ENCODE results near the gene TOB1. TPM values are rescaled to one million over a fixed set of nuclear protein-coding genes. Genes with fewer than 3 reads are reported as not detected.

Gene TOB1
- total RNA-seq, 4 donors from 2014 or later: 151 to 255 (median 174) TPM

GRCh38 chr17:50818261-50818660 is 47.9 kb downstream of the TOB1 start:
- WGBS: 56% methylated on average over 4 of the region's 4 CpGs

GRCh38 chr17:50817838-50818237 is 48.3 kb downstream of the TOB1 start:
- WGBS: 39% methylated on average over 7 of the region's 7 CpGs

More at GRCh38 chr17:50818261-50818660, 47.9 kb downstream of the TOB1 start:
- Histone ChIP-seq H3K36me3 (no peaks in the 10 kb centered on the region), H3K4me1 (peaks cover 19% of the 10 kb centered on the region), H3K4me3 (no peak overlapping the region), H3K27ac (peak overlapping the region; percentile 39), H3K9me3 (no peaks in the 10 kb centered on the region), H3K27me3 (no peaks in the 10 kb centered on the region)
- no peak for DNase-seq (ENCODE audit: low spot score in 2 of 2)
- no peak for TF ChIP-seq CTCF (IDR thresholded peaks at IDR 0.05)
- TF ChIP-seq EP300 (IDR thresholded peaks at IDR 0.05): no peak

DNA sequence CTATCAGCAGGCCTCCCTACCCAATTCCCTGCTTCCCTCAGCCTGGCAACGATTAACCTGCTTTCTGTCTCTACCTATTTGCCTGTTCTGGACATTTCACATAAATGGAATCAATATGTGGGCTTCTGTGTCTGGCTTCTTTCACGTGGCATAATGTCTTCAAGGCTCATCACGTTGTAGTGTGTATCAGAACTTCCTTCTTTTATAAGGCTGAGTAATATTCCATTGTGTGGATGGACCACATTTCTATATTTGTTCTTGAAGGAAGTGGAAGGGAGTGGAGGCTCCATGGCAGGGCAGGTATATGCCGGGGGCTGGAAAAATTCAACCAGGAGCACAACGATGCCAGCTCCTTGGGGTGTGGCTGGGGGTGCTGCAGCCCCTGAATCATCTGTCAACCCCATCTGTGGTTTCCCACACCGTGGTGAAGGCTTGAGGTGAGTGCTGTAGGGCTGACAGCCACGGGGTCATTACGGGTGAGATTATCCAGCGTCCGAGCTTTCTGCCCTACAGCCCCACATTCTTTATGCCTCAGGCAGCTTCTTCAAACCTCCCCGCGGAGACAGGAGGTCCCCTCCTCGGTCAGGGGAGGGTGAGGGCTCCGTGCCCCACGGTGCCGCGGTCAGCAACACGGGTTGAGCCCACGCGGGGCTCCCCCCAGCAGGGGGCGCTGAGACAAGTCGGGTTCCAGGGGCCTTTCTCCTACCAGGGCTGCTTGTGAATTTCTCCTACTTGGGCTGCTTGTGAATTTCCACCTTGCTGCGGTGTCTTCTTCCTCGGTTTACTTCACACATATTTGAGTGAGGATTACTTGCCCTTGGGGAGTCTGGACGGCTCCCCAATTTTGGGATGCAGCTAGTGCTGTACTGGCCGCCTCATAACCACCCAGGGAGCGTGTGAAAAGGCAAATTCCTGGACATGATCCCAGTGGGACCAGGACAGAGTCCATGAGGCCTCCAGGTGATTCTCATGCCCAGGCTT is 49.1 kb downstream of the TOB1 start:
- Histone ChIP-seq H3K4me1 (peaks cover 19% of the 10 kb centered on the region), H3K9me3 (no peaks in the 10 kb centered on the region), H3K27me3 (no peaks in the 10 kb centered on the region), H3K27ac (peak overlapping the region; percentile 39), H3K36me3 (no peaks in the 10 kb centered on the region), H3K4me3 (no peak overlapping the region)
- DNase-seq (ENCODE audit: low spot score in 2 of 2): no peak
- WGBS: 29% methylated on average over 26 of the region's 27 CpGs
- TF ChIP-seq EP300 (IDR thresholded peaks at IDR 0.05): no peak
- peak in 1 of 2 donors; percentile 72 for TF ChIP-seq CTCF (IDR thresholded peaks at IDR 0.05)

More at GRCh38 chr17:50817838-50818237, 48.3 kb downstream of the TOB1 start:
- Histone ChIP-seq H3K27ac (peak overlapping the region; percentile 39), H3K4me1 (peaks cover 19% of the 10 kb centered on the region), H3K9me3 (no peaks in the 10 kb centered on the region), H3K36me3 (no peaks in the 10 kb centered on the region), H3K4me3 (no peak overlapping the region), H3K27me3 (no peaks in the 10 kb centered on the region)
- DNase-seq (ENCODE audit: low spot score in 2 of 2): no peak
- TF ChIP-seq CTCF (IDR thresholded peaks at IDR 0.05) (no peak), POLR2AphosphoS5 (IDR thresholded peaks at IDR 0.05) (no peak), POLR2A (IDR thresholded peaks at IDR 0.05) (no peak), EP300 (IDR thresholded peaks at IDR 0.05) (no peak)

GRCh38 chr17:50816271-50816670 is 49.9 kb downstream of the TOB1 start:
- H3K4me3 ChIP-seq: no peak overlapping the region
- DNase-seq (ENCODE audit: low spot score in 2 of 2): no peak
- no peak overlapping the region for H3K27ac ChIP-seq
- no peak for TF ChIP-seq POLR2A (IDR thresholded peaks at IDR 0.05)
- H3K9me3 ChIP-seq: no peaks in the 10 kb centered on the region
- no peaks in the 10 kb centered on the region for H3K27me3 ChIP-seq
- peaks cover 19% of the 10 kb centered on the region for H3K4me1 ChIP-seq
- H3K36me3 ChIP-seq: no peaks in the 10 kb centered on the region
- WGBS: 90% methylated on average over 5 of the region's 5 CpGs

- 58% methylated on average over 3 of the region's 3 CpGs for WGBS
- no peak for DNase-seq (ENCODE audit: low spot score in 2 of 2)
- H3K4me3 ChIP-seq: no peak overlapping the region
- no peak for TF ChIP-seq POLR2A (IDR thresholded peaks at IDR 0.05)
- no peak for TF ChIP-seq CTCF (IDR thresholded peaks at IDR 0.05)
- TF ChIP-seq POLR2AphosphoS5 (IDR thresholded peaks at IDR 0.05): no peak
- TF ChIP-seq EP300 (IDR thresholded peaks at IDR 0.05): no peak
- H3K4me1 ChIP-seq: peaks cover 19% of the 10 kb centered on the region
- H3K27ac ChIP-seq: no peak overlapping the region
- no peaks in the 10 kb centered on the region for H3K27me3 ChIP-seq
- H3K36me3 ChIP-seq: no peaks in the 10 kb centered on the region
- no peaks in the 10 kb centered on the region for H3K9me3 ChIP-seq
Measured at GRCh38 chr17:50815400-50815799, 50.8 kb downstream of the TOB1 start.
